ENCODE results near the gene SARDH. TPM values are rescaled to one million over a fixed set of nuclear protein-coding genes. Genes with fewer than 3 reads are reported as not detected.

SARDH gene
- total and polyA plus RNA-seq, 2 donors from 2014 or later: 4.6 to 12.0 TPM

DNA sequence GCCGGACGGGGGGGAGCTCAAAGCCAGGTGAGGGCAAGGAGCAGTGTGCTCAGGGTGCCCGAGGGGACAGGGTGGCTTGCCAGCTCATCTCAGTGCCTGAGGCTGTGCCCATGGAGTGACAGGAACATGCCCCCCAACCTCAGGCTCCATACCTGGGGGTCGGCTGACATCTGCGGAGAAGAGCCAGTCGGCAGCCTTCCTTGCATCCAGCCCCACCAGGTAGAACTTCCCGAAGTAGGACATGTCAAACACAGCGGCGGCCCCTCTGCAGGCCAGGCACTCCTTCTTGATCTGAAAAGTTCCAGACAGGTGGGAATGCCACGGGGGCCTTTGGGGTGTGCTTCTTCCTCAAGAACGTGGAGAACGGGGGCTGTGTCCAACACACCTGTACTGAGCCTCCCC, 42.1 kb downstream of the SARDH start:
- no peaks in the 10 kb centered on the region for H3K27me3 ChIP-seq (ENCODE audit: control insufficient read depth, insufficient read depth, low read length)
- peaks cover 0 to 3% (median 0%) of the 10 kb centered on the region in 3 donors for H3K4me1 ChIP-seq (ENCODE audit: control insufficient read depth in 2 of 3, insufficient read depth in 2 of 3, low read depth in 1 of 3, low read length in 3 of 3)
- no peak overlapping the region for H3K27ac ChIP-seq (ENCODE audit: low read depth in 2 of 2, low read length in 2 of 2)
- TF ChIP-seq, protein P1, sequence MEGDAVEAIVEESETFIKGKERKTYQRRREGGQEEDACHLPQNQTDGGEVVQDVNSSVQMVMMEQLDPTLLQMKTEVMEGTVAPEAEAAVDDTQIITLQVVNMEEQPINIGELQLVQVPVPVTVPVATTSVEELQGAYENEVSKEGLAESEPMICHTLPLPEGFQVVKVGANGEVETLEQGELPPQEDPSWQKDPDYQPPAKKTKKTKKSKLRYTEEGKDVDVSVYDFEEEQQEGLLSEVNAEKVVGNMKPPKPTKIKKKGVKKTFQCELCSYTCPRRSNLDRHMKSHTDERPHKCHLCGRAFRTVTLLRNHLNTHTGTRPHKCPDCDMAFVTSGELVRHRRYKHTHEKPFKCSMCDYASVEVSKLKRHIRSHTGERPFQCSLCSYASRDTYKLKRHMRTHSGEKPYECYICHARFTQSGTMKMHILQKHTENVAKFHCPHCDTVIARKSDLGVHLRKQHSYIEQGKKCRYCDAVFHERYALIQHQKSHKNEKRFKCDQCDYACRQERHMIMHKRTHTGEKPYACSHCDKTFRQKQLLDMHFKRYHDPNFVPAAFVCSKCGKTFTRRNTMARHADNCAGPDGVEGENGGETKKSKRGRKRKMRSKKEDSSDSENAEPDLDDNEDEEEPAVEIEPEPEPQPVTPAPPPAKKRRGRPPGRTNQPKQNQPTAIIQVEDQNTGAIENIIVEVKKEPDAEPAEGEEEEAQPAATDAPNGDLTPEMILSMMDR (IDR thresholded peaks at IDR 0.05; ENCODE audit: borderline replicate concordance, extremely low read depth, insufficient read depth): no peak
- H3K9ac ChIP-seq (ENCODE audit: low read length in 3 of 3): no peak overlapping the region
- H3K36me3 ChIP-seq (ENCODE audit: control insufficient read depth in 2 of 3, insufficient read depth in 3 of 3, low read length in 3 of 3): no peaks in the 10 kb centered on the region
- intact Hi-C loops (cut with DNase I): no loop called here
- H3K4me3 ChIP-seq (ENCODE audit: low read length in 3 of 3): no peak overlapping the region
- H3K9me3 ChIP-seq (ENCODE audit: control insufficient read depth in 2 of 3, insufficient read depth in 1 of 3, low read length in 3 of 3): no peaks in the 10 kb centered on the region
- peak in 2 of 5 donors; percentile 27 to 61 for DNase-seq
- FAIRE-seq: no peak

DNA sequence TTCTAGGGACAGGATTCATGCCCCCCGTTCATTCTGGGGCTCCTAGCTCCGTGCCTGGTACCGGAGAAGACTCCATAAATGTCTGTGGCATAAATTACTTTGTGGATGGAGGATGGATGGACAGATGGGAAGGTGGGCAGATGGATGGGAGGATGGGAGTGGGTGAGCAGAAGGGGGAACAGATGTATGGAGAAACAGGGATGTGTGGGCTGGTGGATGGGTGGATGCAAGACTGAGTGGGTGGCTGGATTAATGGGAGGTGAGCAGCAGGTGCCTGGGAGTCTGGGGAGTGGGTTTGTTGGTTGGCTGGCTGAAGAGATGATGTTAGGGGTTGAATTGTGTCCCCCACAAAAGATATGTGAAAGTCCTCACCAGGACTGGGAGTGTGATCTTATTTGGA, 43.5 kb downstream of the SARDH start:
- no peak for DNase-seq
- Histone ChIP-seq H3K27me3 (ENCODE audit: control insufficient read depth, insufficient read depth, low read length) (no peaks in the 10 kb centered on the region), H3K4me1 (ENCODE audit: control insufficient read depth in 2 of 3, insufficient read depth in 2 of 3, low read depth in 1 of 3, low read length in 3 of 3) (no peaks in the 10 kb centered on the region), H3K36me3 (ENCODE audit: control insufficient read depth in 2 of 3, insufficient read depth in 3 of 3, low read length in 3 of 3) (peaks cover 0 to 4% (median 0%) of the 10 kb centered on the region in 3 donors), H3K4me3 (ENCODE audit: low read length in 3 of 3) (no peak overlapping the region), H3K27ac (ENCODE audit: low read depth in 2 of 2, low read length in 2 of 2) (no peak overlapping the region), H3K9me3 (ENCODE audit: control insufficient read depth in 2 of 3, insufficient read depth in 1 of 3, low read length in 3 of 3) (no peaks in the 10 kb centered on the region), H3K9ac (ENCODE audit: low read length in 3 of 3) (no peak overlapping the region)
- intact Hi-C loops (cut with DNase I): no loop called here
- no peak for FAIRE-seq
- TF ChIP-seq, protein P1 (IDR thresholded peaks at IDR 0.05; ENCODE audit: borderline replicate concordance, extremely low read depth, insufficient read depth): no peak

DNA sequence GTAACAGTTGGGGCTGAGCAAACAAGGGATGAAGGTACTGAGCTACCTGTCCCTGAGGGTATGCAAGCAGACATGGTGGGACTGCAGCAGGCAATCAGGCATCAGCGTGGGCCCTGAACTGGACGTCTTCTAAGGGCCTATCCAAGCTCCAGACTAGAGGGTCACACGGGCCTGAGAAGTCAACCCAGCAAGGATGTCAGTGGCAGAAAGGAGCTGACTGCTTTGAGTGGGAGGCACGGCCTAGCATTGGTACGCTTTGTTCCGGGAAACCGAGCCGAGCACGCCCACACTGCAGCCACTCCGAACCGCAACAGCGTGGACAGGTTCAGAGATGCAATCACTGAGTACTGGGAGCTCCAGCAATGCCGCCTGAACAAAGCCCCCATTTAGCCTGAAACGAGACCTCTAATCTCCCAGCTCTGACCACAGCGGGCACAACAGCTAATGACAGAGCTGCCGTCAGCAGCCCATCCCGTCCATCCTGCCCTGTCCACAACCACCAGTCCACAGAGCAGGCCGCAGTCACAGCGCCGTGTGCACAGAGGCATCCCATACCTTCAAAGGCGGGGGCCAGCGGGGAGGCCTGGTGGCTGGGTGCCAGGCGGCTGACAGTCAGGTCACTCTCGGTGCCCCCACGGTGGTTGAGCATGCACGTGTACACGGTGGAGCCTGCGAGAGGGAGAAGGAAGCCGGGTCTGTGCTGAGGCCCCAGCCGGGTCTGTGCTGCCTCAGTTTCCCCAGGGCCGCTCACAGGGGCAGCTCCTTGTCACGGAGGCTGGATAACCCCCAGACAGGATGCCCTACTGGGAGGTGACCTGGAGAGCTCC, 44.2 kb downstream of the SARDH start:
- DNase-seq: peak in 1 of 5 donors; percentile 67

More for the DNA sequence above, 44.2 kb downstream of the SARDH start:
- intact Hi-C loops (cut with DNase I): no loop called here
- no peak overlapping the region for H3K27ac ChIP-seq (ENCODE audit: low read depth in 2 of 2, low read length in 2 of 2)
- H3K4me1 ChIP-seq (ENCODE audit: control insufficient read depth in 2 of 3, insufficient read depth in 2 of 3, low read depth in 1 of 3, low read length in 3 of 3): no peaks in the 10 kb centered on the region
- TF ChIP-seq, protein P1 (IDR thresholded peaks at IDR 0.05; ENCODE audit: borderline replicate concordance, extremely low read depth, insufficient read depth): no peak
- H3K9me3 ChIP-seq (ENCODE audit: control insufficient read depth in 2 of 3, insufficient read depth in 1 of 3, low read length in 3 of 3): no peaks in the 10 kb centered on the region
- no peak overlapping the region for H3K9ac ChIP-seq (ENCODE audit: low read length in 3 of 3)
- no peaks in the 10 kb centered on the region for H3K27me3 ChIP-seq (ENCODE audit: control insufficient read depth, insufficient read depth, low read length)
- no peak for FAIRE-seq
- no peak overlapping the region for H3K4me3 ChIP-seq (ENCODE audit: low read length in 3 of 3)
- peaks cover 0 to 7% (median 0%) of the 10 kb centered on the region in 3 donors for H3K36me3 ChIP-seq (ENCODE audit: control insufficient read depth in 2 of 3, insufficient read depth in 3 of 3, low read length in 3 of 3)

Data from kidney (tissue), 14 donors.